ENCODE measurements around the gene KCTD13. TPM values are rescaled to one million over a fixed set of nuclear protein-coding genes. Genes with fewer than 3 reads are reported as not detected.

KCTD13 gene
- total and polyA plus RNA-seq, 10 of the 15 experiments (the other 5 are each of a cell fraction or from before 2014, with no cell fraction given) = 3.3 to 29.2 (median 12.5) TPM

- ChIA-PET RAD21 (ENCODE audit: unreplicated experiment) (no interaction called here), POLR2A (interaction anchor here (0.6 kb wide), 1 partner anchor 33 kb away, joined by 3 read pairs; the partner anchor contains the start of gene TAOK2), SMC1A (ENCODE audit: uncharacterized antibody, unreplicated experiment) (interaction anchor here (1.5 kb wide), 1 partner anchor 93 kb away, joined by 3 read pairs; no protein-coding TSS in a partner anchor), CTCF (interaction anchor here (1.4 kb wide), 1 partner anchor 14 kb away, joined by 4 read pairs; the partner anchor contains the start of gene KCTD13)
- Histone ChIP-seq H3K79me2 (ENCODE audit: control insufficient read depth, insufficient read depth, low read length) (no peaks in the 10 kb centered on the region), H3K4me1 (ENCODE audit: control insufficient read depth, insufficient read depth, low read length) (no peaks in the 10 kb centered on the region), H3K27ac (ENCODE audit: control insufficient read depth, insufficient read depth) (no peak overlapping the region), H4K20me1 (ENCODE audit: control insufficient read depth, insufficient read depth) (no peaks in the 10 kb centered on the region), H3K9ac (ENCODE audit: control insufficient read depth, insufficient read depth, low read length) (no peak overlapping the region), H3K4me3 (no peak overlapping the region), H3K4me2 (ENCODE audit: control insufficient read depth, insufficient read depth) (no peak overlapping the region), H2AFZ (ENCODE audit: control insufficient read depth, low read depth, low read length) (no peak overlapping the region), H3K9me3 (replicated peaks; ENCODE audit: control insufficient read depth, insufficient read depth, low read length) (no peaks in the 10 kb centered on the region), H3K27me3 (replicated peaks in 1 of 2; ENCODE audit: control insufficient read depth in 2 of 2, insufficient read depth in 2 of 2, low read length in 1 of 2) (no peaks in the 10 kb centered on the region; a peak in 3 of 4 replicates), H3K36me3 (ENCODE audit: control insufficient read depth in 2 of 2, insufficient read depth in 2 of 2, low read length in 1 of 2) (no peaks in the 10 kb centered on the region)
- FAIRE-seq (no peak), ATAC-seq (no peak), DNase-seq (ENCODE audit: low read depth, low spot score) (no peak)
- in situ Hi-C loops (cut with MboI) = no loop called here
- whole genome bisulfite sequencing (ENCODE audit: insufficient coverage, insufficient replicate concordance, low lambda C conversion rate, missing lambda C conversion rate) = 75% methylated on average over 4 of the region's 4 CpGs
- intact Hi-C loops (cut with micrococcal nuclease; ENCODE audit: unreplicated experiment) = no loop called here
- TF ChIP-seq MLLT1 (IDR thresholded peaks at IDR 0.05) (no peak), CEBPZ (IDR thresholded peaks at IDR 0.05; ENCODE audit: low read depth, low read length) (no peak), PAX5 (IDR thresholded peaks at IDR 0.05; ENCODE audit: borderline replicate concordance, low read depth, low read length) (no peak), ZNF622 (IDR thresholded peaks at IDR 0.05) (no peak), POLR2A (IDR thresholded peaks at IDR 0.05; ENCODE audit: low read depth, low read length) (no peak), ELK1 (IDR thresholded peaks at IDR 0.05; ENCODE audit: low read depth, low read length) (no peak), JUND (IDR thresholded peaks at IDR 0.05; ENCODE audit: low read depth, low read length) (no peak), RB1 (IDR thresholded peaks at IDR 0.05; ENCODE audit: borderline replicate concordance) (no peak), USF2 (IDR thresholded peaks at IDR 0.05; ENCODE audit: borderline replicate concordance, low read depth, low read length) (no peak), CHD4 (IDR thresholded peaks at IDR 0.05) (no peak), MTA3 (IDR thresholded peaks at IDR 0.05; ENCODE audit: borderline replicate concordance, low read length) (no peak), STAT3 (IDR thresholded peaks at IDR 0.05; ENCODE audit: low read depth, low read length) (no peak), GABPA (IDR thresholded peaks at IDR 0.05; ENCODE audit: low read depth) (no peak), MXI1 (IDR thresholded peaks at IDR 0.05; ENCODE audit: low read depth, low read length) (no peak), SMAD5 (IDR thresholded peaks at IDR 0.05; ENCODE audit: low read depth) (no peak), E4F1 (IDR thresholded peaks at IDR 0.05; ENCODE audit: borderline replicate concordance, partially characterized antibody) (no peak)
- no TSS peak for BruUV-seq (replicated peaks)
Measured at GRCh38 chr16:29940656-29941055, 14.6 kb upstream of the KCTD13 start.

Measured in GM12878 (cell line).